Middle frontal gyrus (tissue), 1 donor: ENCODE data around the gene TRPV2.
"Not testable (repeated sequence)": the region's sequence is repeated elsewhere in the genome, so short reads cannot be mapped to it uniquely, and the experiment has no call there.

ENCODE experiments used
- DNase-seq: peaks from one replicate; pipeline ENCODE4 v3.0.0-alpha.2; 2015; ENCODE audit warnings: low spot score; ENCODE audit errors: extremely low spot score

TRPV2 gene

GRCh38 chr17:16435925-16436886 lies 20.8 kb downstream of the TRPV2 start:
- DNase-seq: no peak

DNA sequence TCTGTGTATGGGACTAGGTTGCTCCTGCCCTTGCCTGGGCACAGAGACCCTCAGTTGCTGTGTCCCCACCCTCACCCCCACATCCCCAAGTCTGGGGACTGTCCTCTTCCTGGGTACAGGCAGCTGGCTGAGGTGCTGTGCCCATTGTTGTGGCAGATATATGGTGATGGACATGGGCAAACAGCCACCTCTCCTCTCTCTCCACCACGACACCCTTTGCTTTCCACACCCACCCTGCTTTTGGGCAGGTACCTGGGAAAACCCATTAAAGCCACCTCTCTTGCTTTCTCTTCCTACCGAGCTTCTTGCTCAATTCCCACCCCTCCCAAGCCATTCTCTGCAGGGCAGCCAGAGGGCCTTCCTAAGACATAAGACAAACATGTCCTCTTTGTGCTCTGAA lies 21.7 kb downstream of the TRPV2 start:
- no peak for DNase-seq

DNA sequence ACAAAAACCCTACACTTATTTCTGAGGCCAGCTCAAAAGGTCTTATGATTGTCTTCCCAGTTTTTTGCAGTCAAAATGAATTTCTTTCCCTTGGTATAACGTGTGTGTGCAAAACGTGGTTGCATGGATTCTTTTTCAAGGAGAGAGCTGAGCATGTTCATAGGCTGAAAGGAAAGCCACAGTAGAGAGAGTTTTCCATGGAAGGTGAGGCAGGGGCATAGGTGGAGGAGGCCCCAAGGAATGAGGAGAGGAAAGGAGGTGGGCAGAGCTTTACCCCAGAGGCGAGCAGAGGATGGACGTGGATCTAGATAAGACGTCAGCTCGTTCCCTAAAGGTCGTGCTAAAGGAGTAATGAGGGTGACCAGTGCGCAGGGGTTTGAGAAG lies 22.8 kb downstream of the TRPV2 start:
- no peak for DNase-seq

GRCh38 chr17:16438557-16439302 lies 23.4 kb downstream of the TRPV2 start:
- DNase-seq: peak; percentile 97

DNA sequence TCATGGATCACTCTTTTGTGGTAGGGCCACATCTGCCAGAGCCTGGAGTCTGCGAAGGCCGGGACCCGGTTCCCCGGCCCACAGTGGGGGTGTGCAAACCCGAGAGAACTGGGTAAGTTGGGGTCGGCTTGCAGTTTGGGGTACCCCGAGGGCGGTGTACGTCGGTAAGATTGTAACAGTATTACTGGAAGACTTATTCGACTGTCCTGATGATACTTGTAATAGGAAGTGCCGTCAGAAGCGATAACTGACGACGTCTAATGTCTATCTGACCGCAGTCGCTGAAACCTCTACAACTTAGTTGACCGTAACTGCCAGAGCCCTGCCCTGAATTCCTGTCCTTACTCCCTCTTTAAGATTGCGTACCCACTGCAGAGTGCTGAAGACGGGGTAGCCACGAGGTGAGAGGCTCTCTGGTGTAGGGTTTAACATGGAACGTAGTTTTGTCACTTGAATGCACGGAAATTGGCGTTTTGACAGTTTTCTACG lies 24.0 kb downstream of the TRPV2 start:
- no peak for DNase-seq

DNA sequence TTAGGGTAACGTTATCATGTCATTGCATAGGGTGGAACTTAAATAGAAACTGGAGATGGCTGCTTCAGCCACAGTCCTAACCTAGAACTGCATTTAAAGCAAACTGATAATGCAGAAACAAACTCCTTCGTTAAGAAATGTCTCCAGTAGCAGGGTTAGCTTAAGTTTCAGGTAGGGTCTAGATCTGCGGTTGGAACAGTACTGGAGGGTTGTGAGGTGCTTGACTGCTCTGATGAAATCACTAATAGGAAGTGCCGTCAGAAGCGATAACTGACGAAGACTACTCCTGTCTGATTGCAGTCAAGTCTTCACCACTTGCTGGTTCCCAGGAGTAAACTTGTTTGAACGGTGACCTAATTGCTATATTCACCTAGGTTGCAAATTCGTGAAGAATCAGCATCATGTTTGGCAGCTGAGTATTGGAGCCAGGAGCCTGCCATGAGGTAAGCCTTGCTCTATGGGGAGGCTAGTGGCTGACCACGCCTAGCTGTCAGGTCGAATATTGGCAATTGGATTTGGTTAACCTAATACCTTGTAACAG lies 24.5 kb downstream of the TRPV2 start:
- DNase-seq: no peak

GRCh38 chr17:16440354-16440753 lies 25.0 kb downstream of the TRPV2 start:
- not testable (repeated sequence) for DNase-seq

DNA sequence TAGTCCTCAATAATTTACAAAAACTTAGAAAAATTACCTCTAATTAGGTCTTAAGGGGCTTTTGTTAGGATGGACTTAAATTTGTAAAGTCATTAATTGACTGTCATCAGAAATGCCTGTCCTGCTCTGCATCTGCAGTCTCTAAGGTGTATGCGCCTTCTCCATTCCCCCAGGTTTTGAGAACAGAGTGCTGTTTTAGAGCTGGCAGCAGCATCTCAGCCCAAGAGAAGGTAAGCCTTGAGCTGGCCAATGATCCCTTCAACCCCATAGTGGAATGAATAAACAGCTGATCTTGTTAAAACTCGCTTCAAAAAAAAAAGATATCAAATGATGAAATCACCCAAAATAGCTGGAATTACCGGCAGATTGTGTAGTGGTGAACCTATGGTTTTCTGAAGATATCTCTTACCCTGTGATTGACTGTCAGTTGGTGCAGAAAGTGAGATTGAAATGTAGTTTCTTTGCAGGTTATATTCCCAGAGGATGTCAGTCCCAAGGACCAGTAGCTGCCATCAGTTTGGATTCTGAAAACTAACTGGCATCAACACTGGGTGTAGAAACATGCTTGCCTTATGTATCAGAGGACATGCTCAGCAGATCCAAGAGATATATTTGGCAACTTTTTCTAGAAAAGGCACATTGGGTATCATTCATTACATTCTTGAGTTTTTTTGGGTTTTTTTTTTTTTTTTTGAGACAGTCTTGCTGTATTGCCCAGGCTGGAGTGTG lies 25.7 kb downstream of the TRPV2 start:
- no peak for DNase-seq

- DNase-seq: no peak
Observed at GRCh38 chr17:16442141-16442540, 26.8 kb downstream of the TRPV2 start.

DNA sequence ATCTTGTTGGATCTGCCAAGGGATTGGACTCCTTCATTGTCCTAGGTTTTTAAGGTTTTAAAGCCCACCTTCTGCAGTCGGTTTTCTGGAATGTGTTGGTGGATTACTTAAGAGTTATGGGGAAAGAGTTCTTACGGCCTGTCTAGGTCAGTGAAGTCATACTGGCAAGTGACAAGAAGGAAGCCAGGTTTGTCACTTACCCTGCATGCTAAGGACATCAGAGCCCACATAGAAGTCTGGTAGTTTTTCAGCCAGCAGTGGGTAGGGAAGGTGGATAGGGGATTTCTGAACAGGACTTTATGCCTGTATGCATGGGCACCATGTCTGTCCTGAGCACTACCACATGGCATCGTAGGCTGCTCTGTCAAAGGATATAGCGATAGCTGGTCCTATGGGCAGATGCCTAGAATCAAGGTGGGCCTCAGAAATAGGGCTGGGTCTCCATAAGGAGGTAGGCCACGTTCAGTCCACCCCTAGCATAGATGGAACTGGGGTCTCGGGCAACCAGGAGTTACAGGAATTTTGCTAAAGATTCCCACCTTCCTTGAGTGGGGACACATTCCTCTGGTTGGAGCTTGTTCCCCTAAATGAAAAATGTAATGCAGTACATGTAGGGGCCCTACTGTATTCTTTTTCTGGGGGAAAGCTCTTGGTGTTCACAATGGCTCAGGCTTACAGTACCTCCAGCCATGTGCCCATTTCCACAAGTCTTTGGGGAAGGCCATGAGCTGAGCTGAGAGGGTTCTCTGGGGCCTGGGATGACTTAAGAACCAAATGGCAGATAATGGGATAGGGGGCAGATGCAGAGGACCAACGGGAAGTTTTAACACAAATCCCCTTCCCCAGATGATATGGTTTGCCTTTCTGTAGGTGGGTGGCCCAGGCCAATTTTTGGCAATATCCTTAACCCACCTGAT lies 27.5 kb downstream of the TRPV2 start:
- DNase-seq: no peak

- DNase-seq: no peak
Observed at GRCh38 chr17:16443511-16444257, 28.3 kb downstream of the TRPV2 start.

DNA sequence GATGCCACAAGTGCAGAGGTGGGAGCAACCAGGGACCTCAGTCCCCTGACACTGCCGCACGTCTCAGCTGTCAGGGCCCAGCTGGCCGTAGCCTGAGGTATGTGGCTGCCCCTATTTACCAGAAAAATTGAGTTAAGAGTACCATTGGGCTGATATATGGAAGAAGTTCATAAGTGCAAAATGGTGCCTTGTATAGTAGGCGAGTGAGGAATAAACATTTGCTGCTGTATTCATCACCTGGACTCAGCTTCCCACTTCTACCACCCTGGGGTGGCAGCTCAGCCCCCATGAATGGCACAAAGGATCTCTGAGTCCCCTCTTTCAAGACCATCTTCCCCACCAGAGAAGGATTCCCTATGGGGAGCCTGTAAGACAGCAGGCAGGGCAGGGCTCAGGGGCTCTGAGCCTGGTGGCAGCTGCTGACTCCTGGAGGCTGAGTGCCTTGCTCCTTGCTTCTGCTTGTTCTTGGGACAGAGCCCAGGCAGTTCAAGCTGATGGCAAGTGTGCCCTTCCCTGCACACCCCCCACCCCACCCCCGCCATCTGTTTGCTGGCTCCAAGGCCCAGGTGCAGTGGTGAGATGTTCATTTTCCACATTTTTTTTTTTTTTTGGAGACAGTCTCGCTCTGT lies 29.0 kb downstream of the TRPV2 start:
- no peak for DNase-seq

DNA sequence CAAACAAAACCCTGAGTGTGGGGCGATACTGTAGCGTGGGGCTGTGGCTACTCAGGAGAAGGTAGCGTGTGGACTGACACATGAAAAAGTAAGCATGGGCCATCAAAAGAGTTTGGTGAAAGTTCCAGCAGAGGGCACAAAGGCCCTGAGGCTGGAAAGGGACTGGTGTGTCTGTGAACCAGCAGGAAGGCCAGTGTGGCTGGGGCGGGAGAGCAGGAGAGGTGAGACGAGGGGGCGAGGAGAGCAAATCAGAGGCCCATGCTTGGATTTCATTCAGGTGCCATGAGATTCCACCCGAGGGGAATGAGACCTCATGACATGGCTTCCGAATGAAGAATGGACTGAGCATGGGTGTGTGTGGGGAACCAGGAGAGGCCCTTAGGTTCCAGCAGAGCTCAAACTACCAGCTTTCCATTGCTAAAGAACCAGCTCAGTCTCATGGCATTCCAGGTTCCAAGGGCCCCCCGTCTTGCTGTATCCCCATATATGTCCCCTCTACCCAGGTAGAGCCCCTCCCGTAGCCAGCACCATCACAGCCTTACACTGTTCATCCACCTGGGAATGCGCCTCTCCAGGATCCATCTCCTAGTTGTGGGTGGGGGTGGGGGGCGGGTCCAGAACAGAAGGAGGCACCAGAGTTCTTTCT lies 31.1 kb downstream of the TRPV2 start:
- no peak for DNase-seq

GRCh38 chr17:16447676-16448075 lies 32.3 kb downstream of the TRPV2 start:
- no peak for DNase-seq

DNA sequence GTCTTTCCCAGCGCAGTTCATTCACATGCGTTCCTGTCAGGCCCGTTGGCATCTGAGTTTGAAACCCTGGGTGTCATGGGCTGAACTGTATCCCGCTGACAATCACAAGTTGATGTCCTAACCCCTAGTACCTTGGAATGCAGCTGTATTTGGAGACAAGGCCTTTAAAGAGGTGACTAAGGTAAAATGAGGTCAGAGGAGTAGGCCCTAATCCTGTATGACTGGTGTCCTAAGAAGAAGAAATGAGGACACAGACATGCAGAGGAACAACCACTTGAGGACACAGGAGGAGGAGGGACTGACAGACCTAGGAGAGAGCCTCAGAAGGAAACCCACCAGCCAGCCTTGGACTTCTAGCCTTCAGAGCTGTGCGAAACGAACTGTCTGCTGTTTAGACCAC lies 33.1 kb downstream of the TRPV2 start:
- no peak for DNase-seq

- no peak for DNase-seq
Observed at GRCh38 chr17:16449121-16449570, 33.8 kb downstream of the TRPV2 start.

- no peak for DNase-seq
Observed at GRCh38 chr17:16450028-16450427, 34.7 kb downstream of the TRPV2 start.

DNA sequence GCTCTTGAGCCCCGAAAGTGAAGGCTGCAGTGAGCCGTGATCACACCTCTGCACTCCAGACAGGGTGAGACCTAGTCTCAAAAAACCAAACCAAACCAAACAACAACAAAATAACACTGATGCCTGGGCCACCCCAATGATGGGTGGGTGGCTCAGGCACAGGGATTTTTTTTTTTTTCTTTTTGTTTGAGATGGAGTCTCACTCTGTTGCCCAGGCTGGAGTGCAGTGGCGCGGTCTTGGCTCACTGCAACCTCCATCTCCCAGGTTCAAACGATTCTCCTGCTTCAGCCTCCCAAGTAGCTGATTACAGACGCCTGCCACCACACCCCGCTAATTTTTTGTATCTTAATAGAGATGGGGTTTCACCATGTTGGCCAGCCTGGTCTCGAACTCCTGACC lies 36.9 kb downstream of the TRPV2 start:
- DNase-seq: not testable (repeated sequence)

DNA sequence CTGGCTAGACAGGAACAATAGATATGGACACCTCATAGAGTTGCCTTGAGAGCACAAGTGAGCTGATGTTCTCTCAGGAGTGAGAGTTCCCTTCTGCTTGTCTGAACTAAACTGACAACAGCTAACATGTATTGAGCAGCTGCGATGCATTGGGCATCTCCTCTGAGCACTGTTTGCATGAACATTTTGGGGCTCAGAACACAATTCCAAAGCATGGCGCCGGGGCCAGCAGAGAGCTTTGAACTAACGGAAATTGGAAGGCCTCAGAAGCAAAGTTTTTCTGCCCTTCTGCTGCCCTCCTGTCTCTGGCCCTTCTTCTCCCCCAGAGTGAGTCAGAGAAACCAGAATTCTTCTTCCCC lies 38.1 kb downstream of the TRPV2 start:
- DNase-seq: no peak
